HG03045 (cell line): ENCODE measurements around the gene NELL1.

ENCODE experiments used
- ATAC-seq: cut with Tn5 transposase; IDR thresholded peaks from one replicate; pipeline ENCODE4 v1.9.1; 2021; ENCODE audit warnings: mild to moderate bottlenecking, moderate library complexity; ENCODE audit not compliant: unreplicated experiment

The NELL1 gene

GRCh38 chr11:21472261-21472660 lies 802.9 kb downstream of the NELL1 start:
- no peak for ATAC-seq

- no peak for ATAC-seq
These were observed 805.1 kb downstream of the NELL1 start for GRCh38 chr11:21474529-21474928.

- ATAC-seq, result no peak
These were observed 805.9 kb downstream of the NELL1 start for GRCh38 chr11:21475276-21475675.

- no peak for ATAC-seq
These were observed 807.2 kb downstream of the NELL1 start for GRCh38 chr11:21476588-21476987.

GRCh38 chr11:21480240-21480639 lies 810.9 kb downstream of the NELL1 start:
- ATAC-seq, result no peak

GRCh38 chr11:21481255-21481654 lies 811.9 kb downstream of the NELL1 start:
- ATAC-seq, result no peak

- no peak for ATAC-seq
These were observed 814.7 kb downstream of the NELL1 start for GRCh38 chr11:21484039-21484438.

GRCh38 chr11:21485006-21485405 lies 815.6 kb downstream of the NELL1 start:
- no peak for ATAC-seq

DNA sequence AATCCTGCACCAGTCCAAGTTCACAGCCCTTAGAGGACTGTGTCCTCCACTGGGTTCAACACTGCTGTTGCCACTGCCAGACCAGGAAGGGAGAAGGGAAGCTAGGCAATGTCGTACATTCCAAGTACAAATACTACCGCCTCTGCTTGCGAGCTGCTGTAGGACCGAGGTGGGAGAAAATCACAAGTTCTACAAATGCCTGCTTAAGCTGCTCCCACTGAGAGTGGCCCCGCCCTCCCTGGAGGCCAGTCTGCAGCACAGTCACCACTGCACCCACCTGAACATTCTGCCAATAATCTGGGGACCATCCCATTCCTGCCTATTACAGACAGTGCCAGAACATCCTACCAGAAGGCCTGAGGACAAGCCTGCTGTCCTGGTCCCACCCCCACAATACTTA lies 816.0 kb downstream of the NELL1 start:
- ATAC-seq, result no peak

GRCh38 chr11:21489416-21490115 lies 820.2 kb downstream of the NELL1 start:
- no peak for ATAC-seq

DNA sequence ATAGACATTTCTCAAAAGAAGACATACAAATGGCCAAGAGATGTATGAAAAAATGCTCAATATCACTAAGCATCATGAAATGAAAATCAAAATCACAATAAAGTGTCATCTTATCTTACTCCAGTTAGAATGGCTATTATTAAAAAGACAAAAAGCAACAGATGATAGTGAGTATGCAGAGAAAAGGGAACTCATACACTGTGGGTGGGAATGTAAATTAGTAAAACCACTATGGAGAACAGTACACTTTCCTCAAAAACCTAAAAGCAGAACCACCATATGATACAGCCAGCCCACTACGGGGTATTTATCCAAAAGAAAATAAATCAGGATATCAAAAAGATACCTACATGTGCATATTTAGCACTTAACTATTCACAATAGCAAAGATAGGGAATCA lies 823.5 kb downstream of the NELL1 start:
- no peak for ATAC-seq

GRCh38 chr11:21494946-21495345 lies 825.6 kb downstream of the NELL1 start:
- ATAC-seq, result no peak

- no peak for ATAC-seq
These were observed 826.5 kb downstream of the NELL1 start for GRCh38 chr11:21495879-21496278.

DNA sequence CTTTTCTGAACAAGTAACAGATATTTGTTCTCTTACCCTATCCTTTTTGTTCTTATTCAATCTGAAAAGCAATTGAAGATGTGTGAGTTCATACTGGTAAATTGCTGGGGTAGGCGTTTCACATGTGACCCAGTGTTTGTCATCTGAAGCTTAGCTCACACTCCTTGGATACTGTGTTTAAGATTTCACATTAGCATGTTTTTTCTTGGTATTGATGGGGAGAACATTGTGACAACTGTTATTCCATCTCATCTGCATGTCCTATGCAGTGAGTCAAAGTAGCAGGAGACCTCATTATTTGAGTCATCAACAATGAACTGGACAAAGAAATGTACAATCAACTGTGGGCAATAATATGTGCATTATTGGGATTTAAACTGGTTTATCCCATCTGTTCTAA lies 831.9 kb downstream of the NELL1 start:
- ATAC-seq, result no peak

DNA sequence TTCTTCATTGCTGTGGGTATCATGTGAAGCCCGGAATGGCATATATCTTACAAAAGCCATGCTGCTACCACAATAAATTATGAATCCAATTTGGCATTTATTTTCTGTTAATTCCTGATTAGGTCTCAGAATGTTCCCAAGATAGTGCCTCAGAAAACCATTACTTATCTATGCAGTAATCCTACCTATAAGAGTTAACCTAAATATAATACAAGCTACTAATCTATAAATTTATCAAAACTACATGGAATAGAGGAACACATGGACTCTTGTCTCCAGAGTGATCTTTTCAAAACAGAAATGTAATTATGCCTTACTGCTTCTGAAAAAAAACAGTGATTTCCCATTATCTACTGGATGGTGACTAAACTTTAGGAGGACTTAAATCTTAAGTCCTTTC lies 835.7 kb downstream of the NELL1 start:
- no peak for ATAC-seq

DNA sequence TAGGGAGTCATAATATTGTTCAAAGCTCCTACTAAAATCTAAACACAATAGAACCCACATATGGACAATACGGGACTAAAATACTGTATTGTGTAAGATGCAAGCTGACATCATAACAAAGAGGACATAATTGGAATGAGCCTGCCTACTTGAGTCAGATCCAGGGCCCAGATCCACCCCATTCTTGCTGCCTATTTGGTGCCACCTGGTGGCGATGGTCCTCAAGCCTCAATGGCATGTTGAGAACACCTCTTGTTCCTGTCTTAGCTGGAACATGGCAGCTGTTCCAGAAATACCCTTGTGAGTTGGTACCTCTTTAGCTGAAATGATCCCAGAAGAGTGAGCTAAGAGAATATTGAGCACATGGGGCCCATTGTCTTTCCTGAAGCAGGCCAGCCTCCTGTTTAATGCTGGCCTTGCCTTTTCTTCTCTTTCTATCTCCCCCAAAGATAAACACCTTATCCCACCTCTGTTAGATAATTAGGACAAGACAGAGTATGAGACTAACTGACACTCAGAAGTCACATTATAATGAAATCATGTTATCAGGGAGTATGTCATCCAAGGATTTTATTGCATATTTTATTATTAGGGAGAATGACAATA lies 842.6 kb downstream of the NELL1 start:
- peak; percentile 62 for ATAC-seq

GRCh38 chr11:21514316-21514715 lies 844.9 kb downstream of the NELL1 start:
- ATAC-seq, result no peak

DNA sequence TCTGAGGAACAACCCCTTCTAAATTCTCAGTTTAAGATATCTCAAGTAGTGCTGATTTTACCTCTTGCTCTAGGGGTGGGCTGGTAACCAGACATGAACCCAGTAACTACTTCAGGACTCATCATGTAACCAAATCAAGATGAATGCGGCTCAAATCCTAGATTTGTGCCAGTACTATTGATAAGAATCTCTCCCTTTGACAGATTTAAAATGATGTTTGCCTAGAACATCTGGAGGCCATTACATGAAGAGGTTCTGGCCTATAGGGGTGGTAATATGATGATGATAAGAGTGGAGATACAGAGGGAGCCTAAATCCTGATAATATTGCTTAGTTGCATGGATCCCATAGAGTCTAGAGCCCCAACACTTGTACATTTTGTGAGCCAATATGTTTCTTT lies 850.9 kb downstream of the NELL1 start:
- ATAC-seq, result no peak

DNA sequence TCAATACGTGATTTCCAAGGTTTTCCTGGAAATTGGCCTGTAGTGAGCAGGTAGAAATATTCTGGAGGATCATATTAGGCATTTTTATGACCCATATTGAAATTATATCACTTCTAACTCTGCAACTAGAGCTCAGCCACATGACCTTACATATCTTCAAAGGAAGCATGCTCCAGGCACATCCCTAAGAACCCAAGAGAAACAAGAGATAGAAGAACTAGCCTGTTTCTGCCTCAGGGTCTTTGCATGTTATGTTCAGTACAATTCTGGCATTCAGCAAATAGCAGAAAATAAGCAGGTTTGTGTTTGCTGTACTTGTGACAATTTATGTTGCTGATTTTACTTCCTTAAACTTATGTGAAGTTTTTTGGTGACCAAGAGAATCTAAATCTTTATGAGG lies 859.8 kb downstream of the NELL1 start:
- no peak for ATAC-seq

- no peak for ATAC-seq
These were observed 864.9 kb downstream of the NELL1 start for GRCh38 chr11:21534288-21534687.

DNA sequence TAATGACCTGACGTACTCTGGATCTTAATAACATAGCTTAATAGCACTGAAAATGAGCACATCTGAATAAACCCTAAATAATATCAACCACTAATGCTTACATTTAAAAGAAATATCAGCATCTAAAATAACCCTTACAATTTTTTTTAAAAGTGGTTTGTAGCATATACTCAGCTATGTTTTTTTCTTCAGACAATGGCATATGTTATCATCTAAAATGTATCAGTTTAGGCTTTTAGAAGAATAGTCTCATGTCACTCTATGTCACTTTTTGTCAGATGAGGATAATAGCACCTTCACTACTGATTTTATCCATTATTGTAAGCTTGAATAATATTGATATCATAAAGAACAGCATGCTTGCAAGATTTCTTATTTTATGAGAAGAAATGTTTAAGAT lies 868.6 kb downstream of the NELL1 start:
- ATAC-seq, result no peak

GRCh38 chr11:21541187-21541751 lies 871.9 kb downstream of the NELL1 start:
- no peak for ATAC-seq

- no peak for ATAC-seq
These were observed 874.5 kb downstream of the NELL1 start for GRCh38 chr11:21543901-21544300.
